Neutrophil (primary cell): Measurements from ENCODE around the gene TNFRSF19.

Experiments
- H3K27ac ChIP-seq: fragments of 200-600 bp; sonication (generic); 2 replicates; pipeline ENCODE4 v1.5.1; 2016; ENCODE audit warnings: mild to moderate bottlenecking, moderate library complexity
- H3K27me3 ChIP-seq: fragments of 200-600 bp; sonication (generic); 2 replicates; pipeline ENCODE4 v1.6.0; 2016; ENCODE audit warnings: mild to moderate bottlenecking
- H3K36me3 ChIP-seq: fragments of 200-600 bp; sonication (generic); 2 replicates; pipeline ENCODE4 v1.5.1; 2017
- H3K4me1 ChIP-seq, 2 experiments: fragments of 200-600 bp in 1 of 2; sonication (generic) in 1 of 2; 1 replicate in 1 of 2; 2 replicates in 1 of 2; pipeline versions ENCODE4 v1.5.1 to v1.6.1; 2013 to 2016; ENCODE audit warnings: low read depth in 1 of 2, low read length in 1 of 2, mild to moderate bottlenecking in 1 of 2, moderate library complexity in 1 of 2; ENCODE audit not compliant: control insufficient read depth in 1 of 2, insufficient read depth in 1 of 2
- H3K4me3 ChIP-seq, 2 experiments: fragments of 200-600 bp in 1 of 2; sonication (generic) in 1 of 2; 1 replicate in 1 of 2; 2 replicates in 1 of 2; pipeline ENCODE4 v1.5.1; 2013 to 2016; ENCODE audit warnings: low read depth in 1 of 2, low read length in 1 of 2, mild to moderate bottlenecking in 1 of 2, moderate library complexity in 1 of 2
- H3K9me3 ChIP-seq: fragments of 200-600 bp; sonication (generic); 2 replicates; pipeline ENCODE4 v1.5.1; 2016
- TF ChIP-seq, protein P1 (sequence below): fragments of 200-600 bp; sonication (generic); IDR thresholded peaks from 2 replicates; pipeline ENCODE4 v1.5.1; 2016; ENCODE audit warnings: antibody characterized with exemption

The TNFRSF19 gene

GRCh38 chr13:23658929-23659541, 88.8 kb downstream of the TNFRSF19 start:
- Histone ChIP-seq H3K36me3 (no peaks in the 10 kb centered on the region), H3K27ac (no peak overlapping the region), H3K9me3 (no peaks in the 10 kb centered on the region), H3K27me3 (no peaks in the 10 kb centered on the region), H3K4me1 (peaks cover 3 to 6% of the 10 kb centered on the region in 2 experiments), H3K4me3 (no peak overlapping the region)
- TF ChIP-seq, protein P1, sequence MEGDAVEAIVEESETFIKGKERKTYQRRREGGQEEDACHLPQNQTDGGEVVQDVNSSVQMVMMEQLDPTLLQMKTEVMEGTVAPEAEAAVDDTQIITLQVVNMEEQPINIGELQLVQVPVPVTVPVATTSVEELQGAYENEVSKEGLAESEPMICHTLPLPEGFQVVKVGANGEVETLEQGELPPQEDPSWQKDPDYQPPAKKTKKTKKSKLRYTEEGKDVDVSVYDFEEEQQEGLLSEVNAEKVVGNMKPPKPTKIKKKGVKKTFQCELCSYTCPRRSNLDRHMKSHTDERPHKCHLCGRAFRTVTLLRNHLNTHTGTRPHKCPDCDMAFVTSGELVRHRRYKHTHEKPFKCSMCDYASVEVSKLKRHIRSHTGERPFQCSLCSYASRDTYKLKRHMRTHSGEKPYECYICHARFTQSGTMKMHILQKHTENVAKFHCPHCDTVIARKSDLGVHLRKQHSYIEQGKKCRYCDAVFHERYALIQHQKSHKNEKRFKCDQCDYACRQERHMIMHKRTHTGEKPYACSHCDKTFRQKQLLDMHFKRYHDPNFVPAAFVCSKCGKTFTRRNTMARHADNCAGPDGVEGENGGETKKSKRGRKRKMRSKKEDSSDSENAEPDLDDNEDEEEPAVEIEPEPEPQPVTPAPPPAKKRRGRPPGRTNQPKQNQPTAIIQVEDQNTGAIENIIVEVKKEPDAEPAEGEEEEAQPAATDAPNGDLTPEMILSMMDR = no peak

- Histone ChIP-seq H3K4me3 (no peak overlapping the region), H3K9me3 (no peaks in the 10 kb centered on the region)
These were observed 90.0 kb downstream of the TNFRSF19 start for GRCh38 chr13:23660249-23660648.

GRCh38 chr13:23666582-23666981, 96.4 kb downstream of the TNFRSF19 start:
- H3K27ac ChIP-seq = no peak overlapping the region

More at GRCh38 chr13:23660249-23660648, 90.0 kb downstream of the TNFRSF19 start:
- H3K27ac ChIP-seq = no peak overlapping the region
- no peaks in the 10 kb centered on the region for H3K27me3 ChIP-seq
- TF ChIP-seq, protein P1 = no peak
- peaks cover 3 to 6% of the 10 kb centered on the region in 2 experiments for H3K4me1 ChIP-seq
- no peaks in the 10 kb centered on the region for H3K36me3 ChIP-seq

DNA sequence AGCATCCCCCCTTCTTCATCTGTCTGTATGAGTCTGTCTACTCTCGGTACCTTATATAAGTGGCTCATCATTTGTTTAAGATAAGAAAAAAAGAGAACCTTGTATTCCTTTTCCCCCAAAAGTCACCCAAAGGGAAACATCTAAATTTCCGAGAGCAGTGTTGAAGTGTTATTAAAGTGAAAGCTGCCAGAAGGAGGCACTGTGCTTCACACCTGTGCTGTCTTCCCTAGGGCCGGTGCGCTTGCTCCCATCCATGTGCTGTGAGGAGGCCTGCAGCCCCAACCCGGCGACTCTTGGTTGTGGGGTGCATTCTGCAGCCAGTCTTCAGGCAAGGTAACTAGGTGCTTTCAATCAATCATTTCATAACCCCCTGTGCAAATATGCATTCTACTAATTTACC, 97.5 kb downstream of the TNFRSF19 start:
- Histone ChIP-seq H3K4me1 (peaks cover 4 to 5% of the 10 kb centered on the region in 2 experiments), H3K27me3 (no peaks in the 10 kb centered on the region), H3K36me3 (no peaks in the 10 kb centered on the region), H3K4me3 (no peak overlapping the region), H3K27ac (no peak overlapping the region), H3K9me3 (no peaks in the 10 kb centered on the region)
- TF ChIP-seq, protein P1 = no peak

More at GRCh38 chr13:23666582-23666981, 96.4 kb downstream of the TNFRSF19 start:
- TF ChIP-seq, protein P1 = no peak
- Histone ChIP-seq H3K4me1 (peaks cover under 1% of the 10 kb centered on the region in 2 experiments), H3K4me3 (no peak overlapping the region), H3K9me3 (no peaks in the 10 kb centered on the region), H3K27me3 (no peaks in the 10 kb centered on the region), H3K36me3 (no peaks in the 10 kb centered on the region)

GRCh38 chr13:23668562-23668961, 98.3 kb downstream of the TNFRSF19 start:
- H3K27ac ChIP-seq = no peak overlapping the region

More at GRCh38 chr13:23668562-23668961, 98.3 kb downstream of the TNFRSF19 start:
- no peak overlapping the region for H3K4me3 ChIP-seq
- no peaks in the 10 kb centered on the region for H3K9me3 ChIP-seq
- no peaks in the 10 kb centered on the region for H3K27me3 ChIP-seq
- TF ChIP-seq, protein P1 = no peak
- no peaks in the 10 kb centered on the region for H3K36me3 ChIP-seq
- peaks cover 4 to 5% of the 10 kb centered on the region in 2 experiments for H3K4me1 ChIP-seq
